Gastroesophageal sphincter (tissue), 3 donors: ENCODE measurements around the gene ADORA3.

Experiments
- CTCF ChIP-seq, 4 experiments: fragments of 200-600 bp in 2 of 4; fragments of 450-650 bp in 2 of 4; sonication (generic) in 1 of 4; IDR thresholded peaks; one replicate each; pipeline ENCODE4 v1.5.1; 2017 to 2019; ENCODE audit warnings: antibody characterized with exemption in 4 of 4, mild to moderate bottlenecking in 2 of 4, moderate library complexity in 2 of 4
- EP300 ChIP-seq: sonication (generic); formaldehyde crosslinking; IDR thresholded peaks from one replicate; pipeline ENCODE4 v1.6.1; 2017; ENCODE audit warnings: antibody characterized with exemption, mild to moderate bottlenecking
- POLR2A ChIP-seq, 2 donors: fragments of 450-650 bp; IDR thresholded peaks; one replicate each; pipeline ENCODE4 v1.6.1; 2017; ENCODE audit warnings: antibody characterized with exemption in 2 of 2, mild to moderate bottlenecking in 2 of 2, moderate library complexity in 1 of 2
- POLR2AphosphoS5 ChIP-seq: sonication (generic); formaldehyde crosslinking; IDR thresholded peaks from one replicate; pipeline ENCODE4 v1.6.1; 2017; ENCODE audit warnings: antibody characterized with exemption

GRCh38 chr1:111453706-111454105 lies 49.7 kb downstream of the ADORA3 start:
- TF ChIP-seq CTCF (IDR thresholded peaks at IDR 0.05) = no peak
- TF ChIP-seq POLR2A (IDR thresholded peaks at IDR 0.05) = no peak
- no peak for TF ChIP-seq POLR2AphosphoS5
- TF ChIP-seq EP300 = no peak
